ENCODE data around the gene RTP3.
"Not testable (repeated sequence)": the region's sequence is repeated elsewhere in the genome, so short reads cannot be mapped to it uniquely, and the experiment has no call there.

RTP3 gene

DNA sequence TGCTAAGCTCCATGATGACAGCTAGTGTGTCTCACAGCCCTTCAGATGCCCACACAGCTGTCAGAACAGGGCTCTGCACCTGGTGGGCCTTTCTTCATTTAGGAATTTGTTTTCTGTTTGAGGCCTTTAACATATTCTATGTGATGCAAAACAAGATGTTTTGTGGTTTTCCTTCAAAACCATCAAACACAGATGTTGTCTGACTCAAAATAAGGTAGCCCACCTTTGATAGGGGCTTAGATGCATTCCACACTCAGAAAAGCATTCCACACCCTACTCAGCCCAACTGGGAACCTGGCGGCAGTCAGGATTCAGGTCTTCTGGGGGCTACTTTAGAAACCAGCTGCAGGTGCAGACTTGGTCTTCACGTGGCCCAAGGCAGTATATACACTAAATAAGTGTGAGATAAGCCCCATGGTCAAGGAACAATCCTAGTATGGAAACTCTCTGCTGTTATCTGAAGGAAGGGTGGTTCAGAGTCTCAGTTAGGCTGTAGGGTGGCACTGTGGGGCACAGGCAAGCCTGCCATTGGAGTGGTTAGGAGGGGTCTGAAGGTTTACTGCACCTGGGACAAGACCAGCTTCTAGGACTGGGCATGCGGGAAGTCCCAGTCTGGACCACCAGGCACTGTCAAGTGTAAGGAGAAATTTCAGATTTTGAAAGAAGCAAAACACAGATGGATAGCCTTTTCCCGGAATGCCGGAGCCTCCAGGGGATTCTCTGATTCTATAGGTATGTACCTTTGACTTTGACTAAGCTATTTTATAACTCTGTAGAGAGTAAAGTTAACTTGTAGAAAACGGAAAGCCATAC lies 48.2 kb downstream of the RTP3 start:
- TF ChIP-seq, protein P1, sequence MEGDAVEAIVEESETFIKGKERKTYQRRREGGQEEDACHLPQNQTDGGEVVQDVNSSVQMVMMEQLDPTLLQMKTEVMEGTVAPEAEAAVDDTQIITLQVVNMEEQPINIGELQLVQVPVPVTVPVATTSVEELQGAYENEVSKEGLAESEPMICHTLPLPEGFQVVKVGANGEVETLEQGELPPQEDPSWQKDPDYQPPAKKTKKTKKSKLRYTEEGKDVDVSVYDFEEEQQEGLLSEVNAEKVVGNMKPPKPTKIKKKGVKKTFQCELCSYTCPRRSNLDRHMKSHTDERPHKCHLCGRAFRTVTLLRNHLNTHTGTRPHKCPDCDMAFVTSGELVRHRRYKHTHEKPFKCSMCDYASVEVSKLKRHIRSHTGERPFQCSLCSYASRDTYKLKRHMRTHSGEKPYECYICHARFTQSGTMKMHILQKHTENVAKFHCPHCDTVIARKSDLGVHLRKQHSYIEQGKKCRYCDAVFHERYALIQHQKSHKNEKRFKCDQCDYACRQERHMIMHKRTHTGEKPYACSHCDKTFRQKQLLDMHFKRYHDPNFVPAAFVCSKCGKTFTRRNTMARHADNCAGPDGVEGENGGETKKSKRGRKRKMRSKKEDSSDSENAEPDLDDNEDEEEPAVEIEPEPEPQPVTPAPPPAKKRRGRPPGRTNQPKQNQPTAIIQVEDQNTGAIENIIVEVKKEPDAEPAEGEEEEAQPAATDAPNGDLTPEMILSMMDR (conservative IDR thresholded peaks at IDR 0.05; ENCODE audit: low read length), result no peak
- H3K4me3 ChIP-seq (ENCODE audit: low read length), result no peak overlapping the region

DNA sequence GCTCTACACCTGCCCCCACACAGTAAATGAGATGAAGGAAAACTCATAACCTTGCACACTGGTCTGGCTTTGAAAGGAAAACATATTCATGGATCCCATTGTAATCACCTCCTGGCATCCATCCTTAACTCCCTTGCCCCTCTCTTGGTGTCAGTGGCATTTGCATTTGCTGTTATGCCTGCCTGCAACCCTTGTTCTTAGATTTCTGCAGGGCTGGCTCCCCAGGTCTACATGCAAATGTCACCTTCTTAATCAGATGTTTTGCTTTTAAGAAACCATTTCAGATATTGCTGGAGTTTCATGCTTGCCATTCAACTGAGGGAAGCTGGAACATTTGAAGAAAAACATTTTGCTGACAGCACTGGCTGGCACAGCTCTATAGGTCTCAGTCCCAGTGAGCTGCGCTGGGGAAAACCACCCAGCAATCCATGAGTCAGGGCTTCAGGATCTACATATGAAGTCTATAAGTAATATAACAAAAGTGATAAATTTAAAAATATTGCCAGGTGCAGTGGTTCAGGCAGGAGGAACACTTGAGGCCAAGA lies 49.2 kb downstream of the RTP3 start:
- no peak overlapping the region for H3K4me3 ChIP-seq (ENCODE audit: low read length)
- no peak for DNase-seq (ENCODE audit: low read depth)
- TF ChIP-seq, protein P1 (conservative IDR thresholded peaks at IDR 0.05; ENCODE audit: low read length), result no peak

More for the DNA sequence above, 48.2 kb downstream of the RTP3 start:
- no peak for DNase-seq (ENCODE audit: low read depth)

DNA sequence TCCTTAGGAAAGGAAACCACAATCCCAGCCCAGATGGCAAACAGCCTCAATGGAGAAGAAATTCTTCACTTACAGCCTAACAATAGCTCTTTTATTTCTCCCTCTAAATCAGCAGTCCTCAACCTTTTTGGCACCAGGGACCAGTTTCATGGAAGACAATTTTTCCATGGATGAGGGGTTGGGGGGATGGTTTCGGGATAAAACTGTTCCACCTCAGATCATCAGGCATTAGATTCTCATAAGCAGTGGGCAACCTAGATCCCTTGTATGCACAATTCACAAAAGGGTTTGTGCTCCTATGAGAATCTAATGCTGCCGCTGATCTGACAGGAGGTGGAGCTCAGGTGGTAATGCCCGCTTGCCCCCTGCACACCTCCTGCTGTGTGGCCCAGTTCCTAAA lies 50.8 kb downstream of the RTP3 start:
- not testable (repeated sequence) for DNase-seq (ENCODE audit: low read depth); H3K4me3 ChIP-seq (ENCODE audit: low read length)

DNA sequence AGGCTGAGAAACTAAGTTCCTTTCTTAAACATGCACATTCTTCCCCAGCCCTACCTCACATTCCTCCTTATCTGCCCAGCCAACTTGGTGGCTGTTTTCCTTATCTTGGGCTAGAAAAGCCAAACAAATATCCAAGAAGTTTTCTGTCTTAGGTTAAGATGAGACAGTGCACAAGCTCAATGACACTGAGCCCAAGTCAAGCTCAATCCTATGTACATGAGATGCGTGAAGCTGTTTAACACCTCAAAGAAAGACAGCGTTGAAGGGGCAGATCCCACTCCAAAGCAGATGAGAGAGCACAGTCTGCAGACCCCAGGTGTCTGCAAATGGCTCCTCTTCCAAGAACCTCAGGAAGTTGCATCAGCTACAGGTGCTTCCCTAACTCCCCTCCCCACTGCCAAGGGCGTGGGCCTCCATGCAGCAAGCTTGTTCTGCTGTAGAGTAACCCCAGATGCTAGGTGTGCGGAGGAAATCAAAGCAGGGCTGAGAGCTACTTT lies 51.7 kb downstream of the RTP3 start:
- TF ChIP-seq, protein P1 (conservative IDR thresholded peaks at IDR 0.05; ENCODE audit: low read length), result no peak
- no peak for DNase-seq (ENCODE audit: low read depth)
- H3K4me3 ChIP-seq (ENCODE audit: low read length), result no peak overlapping the region

DNA sequence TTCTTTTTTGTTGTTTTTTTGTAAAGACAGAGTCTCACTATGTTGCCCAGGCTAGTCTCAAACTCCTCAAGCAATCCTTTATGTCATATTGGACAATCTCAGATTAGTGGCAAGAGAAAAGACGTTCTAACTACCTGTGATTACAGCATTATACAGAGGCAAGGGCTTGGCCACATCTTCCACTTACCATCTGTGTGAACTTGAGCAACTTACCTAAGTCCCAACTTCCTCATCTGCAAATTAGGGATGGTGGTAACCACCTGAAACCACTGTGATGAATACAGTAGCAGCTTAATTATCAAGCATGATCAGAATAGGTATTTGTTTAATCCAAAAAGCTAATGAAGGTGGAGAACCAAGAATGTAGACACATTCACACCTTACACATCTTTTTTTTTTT lies 52.2 kb downstream of the RTP3 start:
- no peak for DNase-seq (ENCODE audit: low read depth)
- no peak overlapping the region for H3K4me3 ChIP-seq (ENCODE audit: low read length)
- TF ChIP-seq, protein P1 (conservative IDR thresholded peaks at IDR 0.05; ENCODE audit: low read length), result no peak
